HG03575 (cell line): Measurements from ENCODE around the gene ZNF423.

Source experiments
- ATAC-seq: cut with Tn5 transposase; IDR thresholded peaks from one replicate; pipeline ENCODE4 v1.9.1; 2021; ENCODE audit not compliant: unreplicated experiment, insufficient number of reproducible peaks, low FRiP score; ENCODE audit errors: extremely low read depth

ZNF423 gene

GRCh38 chr16:49491771-49492761 lies 363.8 kb downstream of the ZNF423 start:
- no peak for ATAC-seq

- ATAC-seq = no peak
These were observed 364.7 kb downstream of the ZNF423 start for GRCh38 chr16:49491106-49491670.

DNA sequence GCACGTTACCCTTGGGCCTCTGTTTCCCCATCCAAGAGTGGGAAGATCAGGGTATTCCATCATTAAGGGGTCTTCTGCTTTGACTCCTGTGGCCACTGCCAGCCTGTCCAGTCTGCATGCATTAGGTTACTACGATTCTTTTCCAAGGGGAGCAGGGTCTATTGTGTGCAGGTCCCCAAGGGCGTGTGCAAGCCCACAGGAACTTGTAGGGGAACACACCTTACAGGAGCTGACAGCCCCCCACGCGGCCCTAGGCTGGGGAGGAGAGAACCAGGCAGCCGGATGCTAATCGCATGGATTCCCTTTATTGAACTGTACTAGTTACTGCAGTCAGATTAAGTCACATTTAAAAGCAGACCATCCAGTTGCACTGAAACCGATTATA lies 365.6 kb downstream of the ZNF423 start:
- no peak for ATAC-seq

- ATAC-seq = no peak
These were observed 366.1 kb downstream of the ZNF423 start for GRCh38 chr16:49489686-49490320.

GRCh38 chr16:49488740-49489525 lies 367.0 kb downstream of the ZNF423 start:
- ATAC-seq = no peak

- ATAC-seq = no peak
These were observed 367.6 kb downstream of the ZNF423 start for GRCh38 chr16:49488336-49488735.

GRCh38 chr16:49487746-49488145 lies 368.2 kb downstream of the ZNF423 start:
- no peak for ATAC-seq

- ATAC-seq = no peak
These were observed 369.5 kb downstream of the ZNF423 start for GRCh38 chr16:49486400-49486799.

GRCh38 chr16:49485663-49486062 lies 370.2 kb downstream of the ZNF423 start:
- no peak for ATAC-seq

GRCh38 chr16:49484936-49485335 lies 371.0 kb downstream of the ZNF423 start:
- no peak for ATAC-seq

- no peak for ATAC-seq
These were observed 371.5 kb downstream of the ZNF423 start for GRCh38 chr16:49484451-49484849.

DNA sequence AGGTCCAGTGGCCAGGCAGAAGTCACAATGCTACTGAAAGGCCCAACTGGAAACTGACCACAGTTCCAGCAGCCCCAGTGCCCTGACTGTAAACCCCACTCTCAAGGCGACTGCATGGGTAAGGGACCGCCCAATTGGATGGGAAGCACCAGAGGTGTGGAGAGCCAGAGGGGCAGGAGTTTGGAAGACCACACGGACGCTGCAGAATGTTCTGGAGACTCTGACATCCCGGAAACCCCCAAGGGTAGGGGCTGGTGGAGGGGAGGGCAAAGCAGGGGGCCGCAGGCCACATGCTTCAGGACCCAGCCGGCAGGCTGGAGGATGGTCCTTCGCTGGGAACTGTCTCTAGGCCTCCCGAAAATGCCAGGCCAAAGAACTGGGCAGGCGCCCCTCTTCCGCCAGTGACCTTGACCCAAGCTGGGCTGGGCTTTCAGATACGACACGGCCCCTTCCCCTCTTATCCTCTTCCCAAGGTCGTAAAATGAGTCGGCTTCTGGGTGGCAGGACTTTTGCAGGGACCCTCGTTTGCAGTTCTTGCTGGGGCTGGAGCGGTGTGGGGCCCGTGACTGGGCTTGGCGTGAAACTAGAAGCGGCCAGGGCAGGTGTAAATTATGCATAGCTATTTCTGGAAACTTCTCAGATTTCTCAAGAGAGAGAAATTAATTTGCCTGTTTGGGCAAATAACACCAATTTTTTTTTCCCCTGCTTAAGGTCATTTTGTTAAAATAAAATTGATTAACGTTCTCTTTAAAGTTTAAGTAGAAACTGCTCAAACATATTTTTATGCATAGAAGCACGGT lies 372.1 kb downstream of the ZNF423 start:
- no peak for ATAC-seq

DNA sequence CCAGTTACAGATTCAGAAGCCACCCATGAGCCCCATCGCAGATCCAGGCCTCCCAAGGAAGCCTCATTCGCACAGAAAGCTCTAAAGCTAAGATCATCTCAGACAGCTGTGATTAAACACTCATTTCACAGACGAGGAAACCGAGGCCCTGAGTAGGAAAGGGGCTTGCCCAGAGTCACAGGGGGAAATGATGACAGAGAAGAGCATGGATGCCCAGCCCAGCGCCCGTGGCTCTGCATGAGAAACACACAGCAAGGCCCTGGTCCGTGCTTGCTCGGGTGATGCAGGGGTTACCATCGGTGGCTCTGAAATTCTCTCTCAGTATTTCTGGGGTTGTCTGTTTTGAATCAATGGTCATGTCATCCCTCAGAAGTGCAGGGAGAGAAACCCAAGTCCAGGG lies 372.7 kb downstream of the ZNF423 start:
- no peak for ATAC-seq

GRCh38 chr16:49482690-49483089 lies 373.2 kb downstream of the ZNF423 start:
- ATAC-seq = no peak

GRCh38 chr16:49478616-49479015 lies 377.3 kb downstream of the ZNF423 start:
- no peak for ATAC-seq

DNA sequence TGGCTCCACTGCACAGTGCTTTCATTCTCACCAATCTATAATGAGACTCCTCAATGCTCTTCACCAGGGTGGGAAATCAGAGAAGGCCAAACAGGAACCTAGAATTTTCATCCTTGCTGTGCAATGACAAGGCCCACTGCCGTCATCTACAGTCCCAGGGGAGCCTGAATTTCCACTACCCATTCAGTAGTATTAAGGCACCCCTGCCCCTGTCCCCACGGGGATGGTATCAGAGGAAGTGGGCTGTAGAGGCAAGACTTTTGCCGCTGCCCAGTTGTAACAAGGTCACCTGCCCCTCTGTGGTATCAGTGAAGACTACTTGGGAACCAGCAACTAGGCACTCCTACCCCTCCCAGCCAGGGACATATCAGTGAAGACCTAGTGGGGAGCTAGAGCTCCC lies 377.8 kb downstream of the ZNF423 start:
- ATAC-seq = no peak

DNA sequence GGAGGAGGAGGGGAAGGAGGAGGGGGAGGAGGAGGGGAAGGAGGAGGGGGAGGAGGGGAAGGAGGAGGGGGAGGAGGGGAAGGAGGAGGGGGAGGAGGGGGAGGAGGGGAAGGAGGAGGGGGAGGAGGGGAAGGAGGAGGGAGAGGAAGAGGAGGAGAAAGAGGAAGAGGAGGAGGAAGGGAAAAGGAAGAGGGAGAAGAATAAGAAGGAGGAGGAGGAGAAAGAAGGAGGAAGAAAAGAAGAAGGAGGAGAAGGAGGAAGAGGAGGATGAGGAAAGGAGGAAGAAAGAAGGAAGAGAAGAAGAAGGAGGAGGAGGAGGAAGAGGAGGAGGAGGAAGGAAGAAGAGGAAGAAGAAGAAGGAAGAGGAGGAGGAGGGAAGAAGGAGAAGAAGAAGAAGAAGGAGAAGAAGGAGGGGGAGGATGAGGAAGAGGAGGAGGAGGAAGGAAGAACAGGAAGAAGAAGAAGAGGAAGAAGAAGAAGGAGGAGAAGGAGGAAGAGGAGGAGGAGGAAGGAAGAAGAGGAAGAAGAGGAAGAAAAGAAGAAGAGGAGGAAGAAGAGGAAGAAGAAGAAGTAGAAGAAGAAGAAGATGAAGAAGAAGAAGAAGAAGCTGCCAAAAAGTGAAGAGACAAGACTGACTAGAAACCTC lies 378.5 kb downstream of the ZNF423 start:
- no peak for ATAC-seq

DNA sequence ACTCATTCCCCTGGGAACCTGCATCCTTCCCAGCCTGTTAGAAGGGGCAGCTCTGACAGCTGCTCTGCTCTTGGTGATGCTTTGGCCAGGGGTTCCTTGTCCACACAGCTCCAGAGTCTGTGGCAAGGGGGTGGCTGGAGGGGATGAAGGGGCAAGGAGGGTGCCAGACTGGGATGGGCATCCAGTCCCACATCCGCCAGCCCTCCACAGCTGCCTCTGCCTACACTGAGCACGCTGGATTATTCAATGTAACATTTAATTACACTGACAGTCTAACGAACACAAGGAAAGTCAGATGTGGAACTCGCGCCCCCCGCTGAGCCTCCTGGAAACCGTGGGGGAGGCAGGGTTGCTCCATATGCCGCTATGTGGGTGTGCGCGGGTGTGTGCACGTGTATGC lies 381.2 kb downstream of the ZNF423 start:
- ATAC-seq = no peak
